Astrocyte of the cerebellum (primary cell): Measurements from ENCODE around the gene PRRG2.

ENCODE experiments used
- DNase-seq: peaks from one replicate; pipeline ENCODE4 v3.0.0-alpha.2; 2011; ENCODE audit warnings: low read depth
- H3K4me3 ChIP-seq: 2 replicates; pipeline ENCODE4 v1.5.1; 2011; ENCODE audit warnings: mild to moderate bottlenecking, low read depth, low read length, moderate library complexity
- CTCF ChIP-seq: IDR thresholded peaks from 2 replicates; pipeline ENCODE4 v1.5.1; 2012; ENCODE audit warnings: low read length, low read depth, moderate library complexity, mild to moderate bottlenecking; ENCODE audit errors: missing control alignments
- in situ Hi-C: cut with HindIII; loops from 2 replicates; pipeline ENCODE4 v1.10.0; 2017; ENCODE audit warnings: low sequenced_read_pairs

Gene PRRG2

DNA sequence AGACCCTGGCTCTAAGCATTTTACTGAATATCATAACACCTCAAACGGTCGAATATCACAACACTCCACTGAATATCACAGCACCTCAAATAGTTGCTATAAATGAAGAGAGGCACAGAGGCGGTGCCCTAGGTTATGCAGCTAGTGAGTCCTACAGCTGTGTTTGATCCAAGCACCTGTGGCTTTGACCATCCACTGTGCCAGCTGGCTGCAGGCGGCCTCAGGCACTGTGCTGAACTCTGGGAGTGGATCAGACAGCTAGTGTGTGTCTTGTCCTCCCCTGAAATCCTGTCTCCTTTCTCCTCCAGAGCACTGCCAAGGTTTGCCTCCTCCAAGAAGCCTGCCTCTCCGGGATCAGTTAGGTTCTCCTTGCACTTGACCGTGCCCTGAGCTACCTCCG is 8.1 kb upstream of the PRRG2 start:
- no peak for DNase-seq
- in situ Hi-C loops = no loop called here
- H3K4me3 ChIP-seq = no peak overlapping the region
- no peak for TF ChIP-seq CTCF

DNA sequence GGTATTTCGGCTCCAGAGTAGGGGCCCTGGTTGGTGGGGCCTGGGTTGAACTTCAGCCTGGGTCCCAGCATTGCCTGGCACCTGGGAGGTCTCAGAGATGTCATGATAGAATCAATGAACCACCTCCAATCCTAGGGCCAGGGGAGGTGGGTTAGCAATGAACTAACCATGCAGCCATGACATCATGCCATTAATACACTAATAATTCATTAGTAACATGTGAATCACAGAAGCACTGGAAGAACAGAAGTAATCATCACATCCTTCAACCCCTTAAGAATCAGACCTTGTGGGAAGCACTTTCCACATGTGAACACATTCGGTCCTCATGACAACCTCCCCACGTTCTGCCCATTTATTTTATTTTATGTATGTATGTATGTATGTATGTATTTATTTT is 7.7 kb upstream of the PRRG2 start:
- no peak for DNase-seq
- TF ChIP-seq CTCF = no peak
- in situ Hi-C loops = no loop called here
- no peak overlapping the region for H3K4me3 ChIP-seq

DNA sequence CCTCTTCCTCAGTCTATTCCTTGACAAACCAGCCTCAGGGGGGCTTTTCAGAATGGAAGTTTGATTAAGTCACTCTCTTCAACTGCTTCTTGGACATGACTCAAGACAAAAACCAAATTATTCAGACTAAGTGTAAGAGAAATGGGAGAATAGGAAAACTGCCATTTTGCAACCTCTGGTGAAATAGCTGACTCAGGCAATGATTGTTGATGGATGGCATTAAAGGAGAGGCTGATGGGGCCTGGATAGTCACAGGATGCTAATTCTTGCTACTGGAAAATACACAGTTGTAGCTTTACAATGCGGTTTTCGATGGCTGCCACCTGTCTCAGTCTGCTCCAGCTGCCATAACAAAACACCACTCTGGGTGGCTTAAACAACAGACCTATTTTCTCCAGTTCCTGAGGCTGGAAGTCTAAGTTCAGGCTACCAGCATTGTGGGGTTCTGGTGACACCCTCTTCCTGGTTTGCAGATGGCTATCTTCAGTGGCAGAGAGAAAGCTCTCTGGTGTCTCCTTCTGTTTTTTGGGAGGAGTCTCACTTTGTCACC is 6.8 kb upstream of the PRRG2 start:
- H3K4me3 ChIP-seq = no peak overlapping the region
- DNase-seq = no peak
- in situ Hi-C loops = no loop called here
- TF ChIP-seq CTCF = no peak

DNA sequence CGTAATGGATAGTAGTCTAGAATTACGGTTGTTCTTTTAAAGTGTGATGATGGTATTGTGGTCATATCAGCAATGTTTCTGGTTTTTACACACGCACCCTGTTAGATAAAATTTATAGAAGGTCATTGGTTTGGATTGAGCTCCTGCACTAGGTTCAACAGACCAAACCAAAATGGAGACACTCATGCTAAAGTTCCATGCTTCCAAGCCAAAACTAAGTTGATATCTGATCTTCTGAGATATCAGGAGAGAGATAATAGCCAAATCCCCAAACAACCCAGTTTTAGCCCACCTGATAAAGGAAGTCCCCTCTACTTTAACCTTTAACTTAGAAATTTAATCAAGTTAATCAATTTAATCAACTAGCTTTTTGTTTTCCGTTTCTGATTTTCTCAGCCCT is 1.9 kb upstream of the PRRG2 start:
- in situ Hi-C loops = no loop called here
- no peak for DNase-seq
- peak overlapping the region; percentile 93 for H3K4me3 ChIP-seq
- TF ChIP-seq CTCF = no peak

DNA sequence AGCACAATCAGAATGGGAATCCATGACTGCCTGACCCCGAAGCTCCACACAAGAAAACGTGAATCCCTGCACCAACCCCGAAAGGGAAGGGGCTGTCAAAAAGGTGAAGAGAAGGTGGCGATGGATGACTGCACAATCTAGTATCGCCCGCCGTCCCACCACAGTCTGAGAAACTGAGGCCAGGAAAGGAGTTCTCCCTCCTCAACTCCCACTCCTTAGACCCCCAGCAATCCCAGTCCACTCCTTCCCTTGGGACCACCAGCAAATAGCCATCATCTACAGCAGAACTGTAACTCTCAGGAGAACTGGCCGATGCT is 1.2 kb upstream of the PRRG2 start:
- DNase-seq = no peak
- peak overlapping the region; percentile 93 for H3K4me3 ChIP-seq
- in situ Hi-C loops = no loop called here
- no peak for TF ChIP-seq CTCF

DNA sequence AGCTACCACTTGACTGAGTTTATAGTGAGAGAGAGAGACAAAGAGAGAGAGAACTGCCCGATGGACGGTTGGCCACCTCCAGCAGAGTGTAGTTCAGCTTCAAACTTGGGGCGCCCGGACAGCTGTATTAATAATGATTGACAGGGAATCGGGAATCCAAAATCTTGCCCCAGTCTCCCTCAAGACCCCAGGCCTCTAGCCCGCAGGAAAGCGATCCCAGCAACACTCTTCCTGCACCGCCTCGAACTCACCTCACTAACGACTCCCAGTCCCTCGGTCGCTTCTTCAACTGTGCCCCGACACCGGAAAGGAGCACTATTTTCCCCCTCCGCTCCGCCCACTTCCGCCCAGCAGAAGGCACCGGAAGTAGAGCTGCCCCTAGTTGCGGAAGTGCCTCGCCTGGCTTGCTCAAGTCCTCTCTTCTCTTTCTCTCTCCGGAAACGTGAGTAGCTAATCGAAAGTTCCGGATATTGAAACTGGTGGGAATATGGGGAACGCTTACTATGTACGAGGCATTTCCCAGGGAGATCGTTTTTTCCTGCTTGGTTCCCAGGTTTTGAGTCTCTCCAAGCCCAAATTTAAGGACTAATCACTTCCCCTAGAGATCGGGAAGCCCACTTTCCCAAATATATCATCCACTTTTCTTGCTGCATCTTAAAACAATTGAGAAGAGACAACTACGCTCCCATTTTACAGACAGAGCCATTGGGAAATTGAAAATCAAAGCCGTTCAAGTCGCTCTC is 681 bp upstream of the PRRG2 start, which contains the start of gene NOSIP:
NOSIP (minus strand) TSS at position 293 of the 743 bp plus-strand sequence. CDS start 19,865 bp downstream, outside the sequence.
- H3K4me3 ChIP-seq = peak within 1 kb of the TSS; percentile 93
- peak; percentile 95 for DNase-seq
- in situ Hi-C loops = no loop called here
- TF ChIP-seq CTCF = no peak
